ENCODE results near the gene CTU2. TPM values are rescaled to one million over a fixed set of nuclear protein-coding genes. Genes with fewer than 3 reads are reported as not detected.

The CTU2 gene
- total RNA-seq, 1 experiment from 2014 or later, result 39.5 TPM

DNA sequence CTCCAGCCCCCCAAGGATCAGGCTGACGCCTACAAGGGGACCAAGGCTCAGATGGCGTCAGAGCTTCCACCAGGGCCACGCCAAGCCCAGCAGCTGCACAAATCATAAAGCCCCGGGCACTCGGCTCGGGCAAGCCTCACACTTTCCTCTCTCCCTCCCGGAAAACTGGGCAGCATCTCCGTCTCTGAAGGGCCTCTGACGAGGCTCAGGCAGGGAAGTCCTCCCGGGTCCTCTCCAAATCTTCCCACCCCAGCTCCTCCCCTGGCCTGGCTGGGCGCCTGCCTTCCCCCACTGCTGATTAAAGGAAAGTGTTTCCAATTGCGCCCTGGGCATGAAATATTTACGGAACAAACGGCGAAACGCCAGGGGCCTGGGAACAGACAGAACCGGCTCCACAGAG is 40.2 kb downstream of the CTU2 start:
- no peak overlapping the region for H3K27ac Mint-ChIP-seq (ENCODE audit: unreplicated experiment)
- no peak for DNase-seq
- BruUV-seq (replicated peaks), result no TSS peak
- H3K9me3 Mint-ChIP-seq (ENCODE audit: low read depth, unreplicated experiment), result no peaks in the 10 kb centered on the region
- no peak overlapping the region for H3K4me3 Mint-ChIP-seq (ENCODE audit: low read depth, unreplicated experiment)
- TF ChIP-seq, protein P1, sequence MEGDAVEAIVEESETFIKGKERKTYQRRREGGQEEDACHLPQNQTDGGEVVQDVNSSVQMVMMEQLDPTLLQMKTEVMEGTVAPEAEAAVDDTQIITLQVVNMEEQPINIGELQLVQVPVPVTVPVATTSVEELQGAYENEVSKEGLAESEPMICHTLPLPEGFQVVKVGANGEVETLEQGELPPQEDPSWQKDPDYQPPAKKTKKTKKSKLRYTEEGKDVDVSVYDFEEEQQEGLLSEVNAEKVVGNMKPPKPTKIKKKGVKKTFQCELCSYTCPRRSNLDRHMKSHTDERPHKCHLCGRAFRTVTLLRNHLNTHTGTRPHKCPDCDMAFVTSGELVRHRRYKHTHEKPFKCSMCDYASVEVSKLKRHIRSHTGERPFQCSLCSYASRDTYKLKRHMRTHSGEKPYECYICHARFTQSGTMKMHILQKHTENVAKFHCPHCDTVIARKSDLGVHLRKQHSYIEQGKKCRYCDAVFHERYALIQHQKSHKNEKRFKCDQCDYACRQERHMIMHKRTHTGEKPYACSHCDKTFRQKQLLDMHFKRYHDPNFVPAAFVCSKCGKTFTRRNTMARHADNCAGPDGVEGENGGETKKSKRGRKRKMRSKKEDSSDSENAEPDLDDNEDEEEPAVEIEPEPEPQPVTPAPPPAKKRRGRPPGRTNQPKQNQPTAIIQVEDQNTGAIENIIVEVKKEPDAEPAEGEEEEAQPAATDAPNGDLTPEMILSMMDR (IDR thresholded peaks at IDR 0.05; ENCODE audit: unreplicated experiment), result no peak
- H3K4me1 Mint-ChIP-seq (ENCODE audit: low read depth, unreplicated experiment), result peaks cover 8% of the 10 kb centered on the region
- H3K27me3 Mint-ChIP-seq (ENCODE audit: unreplicated experiment), result no peaks in the 10 kb centered on the region
- CTCF ChIA-PET, result interaction anchor here (1.0 to 1.2 kb wide), 2 partner anchors 16 to 65 kb away, joined by 3 to 5 read pairs; partner anchors contain the start of gene APRT
- intact Hi-C loops (cut with micrococcal nuclease; ENCODE audit: unreplicated experiment), result no loop called here
- H3K36me3 Mint-ChIP-seq (ENCODE audit: insufficient read depth, unreplicated experiment), result peaks cover 23% of the 10 kb centered on the region

GRCh38 chr16:88747588-88748301 is 41.4 kb downstream of the CTU2 start:
- BruUV-seq (replicated peaks), result no TSS peak
- H3K27me3 Mint-ChIP-seq (ENCODE audit: unreplicated experiment), result no peaks in the 10 kb centered on the region
- H3K4me1 Mint-ChIP-seq (ENCODE audit: low read depth, unreplicated experiment), result peaks cover 8% of the 10 kb centered on the region
- H3K9me3 Mint-ChIP-seq (ENCODE audit: low read depth, unreplicated experiment), result no peaks in the 10 kb centered on the region
- no peak overlapping the region for H3K4me3 Mint-ChIP-seq (ENCODE audit: low read depth, unreplicated experiment)
- TF ChIP-seq, protein P1 (IDR thresholded peaks at IDR 0.05; ENCODE audit: unreplicated experiment), result peak; percentile 89
- CTCF ChIA-PET, result interaction anchor here (0.8 to 1.2 kb wide), 2 partner anchors 36 to 64 kb away, joined by 3 read pairs; partner anchors contain the start of gene APRT
- peak; percentile 90 for DNase-seq
- intact Hi-C loops (cut with micrococcal nuclease; ENCODE audit: unreplicated experiment), result no loop called here
- H3K36me3 Mint-ChIP-seq (ENCODE audit: insufficient read depth, unreplicated experiment), result peaks cover 26% of the 10 kb centered on the region
- no peak overlapping the region for H3K27ac Mint-ChIP-seq (ENCODE audit: unreplicated experiment)

DNA sequence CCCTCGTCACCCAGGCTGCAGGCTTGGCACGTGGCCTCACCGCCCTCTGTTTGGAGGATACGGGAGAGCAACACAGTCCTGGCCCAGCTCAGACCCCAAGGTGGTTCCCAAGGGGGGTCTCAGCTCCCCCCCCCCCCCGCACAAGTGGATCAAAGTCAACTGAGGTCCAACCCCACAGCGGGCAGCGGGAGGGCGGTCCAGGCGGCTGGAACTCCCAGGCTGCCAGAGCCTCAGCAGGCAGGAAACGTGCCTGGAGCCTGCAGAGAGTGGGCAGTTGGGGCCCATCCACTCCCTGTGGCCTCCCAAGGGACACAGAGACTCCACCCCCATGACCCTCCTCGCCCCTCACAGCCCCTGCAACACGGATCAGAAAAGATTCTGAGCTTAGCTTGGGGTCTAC is 42.1 kb downstream of the CTU2 start:
- Mint-ChIP-seq H3K27ac (ENCODE audit: unreplicated experiment) (no peak overlapping the region), H3K27me3 (ENCODE audit: unreplicated experiment) (no peaks in the 10 kb centered on the region), H3K4me3 (ENCODE audit: low read depth, unreplicated experiment) (no peak overlapping the region), H3K36me3 (ENCODE audit: insufficient read depth, unreplicated experiment) (peaks cover 25% of the 10 kb centered on the region), H3K9me3 (ENCODE audit: low read depth, unreplicated experiment) (no peaks in the 10 kb centered on the region), H3K4me1 (ENCODE audit: low read depth, unreplicated experiment) (peaks cover 8% of the 10 kb centered on the region)
- no peak for DNase-seq
- intact Hi-C loops (cut with micrococcal nuclease; ENCODE audit: unreplicated experiment), result no loop called here
- BruUV-seq (replicated peaks), result no TSS peak
- TF ChIP-seq, protein P1 (IDR thresholded peaks at IDR 0.05; ENCODE audit: unreplicated experiment), result no peak
- CTCF ChIA-PET, result interaction anchor here (0.7 kb wide), 1 partner anchor 22 kb away, joined by 10 read pairs; no protein-coding TSS in a partner anchor

DNA sequence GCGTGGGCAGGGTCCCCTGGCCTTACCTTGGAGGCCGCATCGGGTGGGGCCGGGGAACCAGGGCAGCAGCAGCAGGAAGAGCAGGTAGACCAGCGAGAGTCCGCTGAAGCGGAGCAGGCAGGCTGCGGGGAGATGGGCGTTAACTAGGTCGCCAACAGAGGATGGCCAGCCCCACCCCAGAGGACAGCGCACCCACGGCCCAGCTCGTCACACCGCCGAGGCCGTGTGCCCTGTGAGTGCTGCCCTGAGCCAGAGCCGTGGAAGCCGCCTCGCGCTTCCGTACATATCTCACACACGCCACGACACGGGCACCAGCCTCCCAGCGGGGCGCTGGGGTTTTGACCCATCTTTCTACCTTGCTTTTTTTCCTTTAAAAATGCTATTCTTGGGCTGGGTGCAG is 43.1 kb downstream of the CTU2 start:
- Mint-ChIP-seq H3K27ac (ENCODE audit: unreplicated experiment) (peak overlapping the region; percentile 27), H3K9me3 (ENCODE audit: low read depth, unreplicated experiment) (no peaks in the 10 kb centered on the region), H3K4me1 (ENCODE audit: low read depth, unreplicated experiment) (peaks cover 8% of the 10 kb centered on the region), H3K4me3 (ENCODE audit: low read depth, unreplicated experiment) (no peak overlapping the region), H3K27me3 (ENCODE audit: unreplicated experiment) (no peaks in the 10 kb centered on the region), H3K36me3 (ENCODE audit: insufficient read depth, unreplicated experiment) (peaks cover 15% of the 10 kb centered on the region)
- intact Hi-C loops (cut with micrococcal nuclease; ENCODE audit: unreplicated experiment), result no loop called here
- no TSS peak for BruUV-seq (replicated peaks)
- TF ChIP-seq, protein P1 (IDR thresholded peaks at IDR 0.05; ENCODE audit: unreplicated experiment), result no peak
- no peak for DNase-seq
- CTCF ChIA-PET, result interaction anchor here (0.7 kb wide), 3 partner anchors 35 to 577 kb away, joined by 3 to 9 read pairs (median 4); no protein-coding TSS in a partner anchor
